K562 treated with DMSO at 1 percent for 12 hours (cell line): ENCODE measurements around the gene FRMD8. TPM values are rescaled to one million over a fixed set of nuclear protein-coding genes. Genes with fewer than 3 reads are reported as not detected.

ENCODE experiments used
- total RNA-seq: library from RNA; unstranded; fragments of 300-600 nt; gene quantifications from 2 replicates; pipeline ENCODE4 v1.2.3, GENCODE V29; 2022; ENCODE audit not compliant: insufficient read depth

The FRMD8 gene, protein sequence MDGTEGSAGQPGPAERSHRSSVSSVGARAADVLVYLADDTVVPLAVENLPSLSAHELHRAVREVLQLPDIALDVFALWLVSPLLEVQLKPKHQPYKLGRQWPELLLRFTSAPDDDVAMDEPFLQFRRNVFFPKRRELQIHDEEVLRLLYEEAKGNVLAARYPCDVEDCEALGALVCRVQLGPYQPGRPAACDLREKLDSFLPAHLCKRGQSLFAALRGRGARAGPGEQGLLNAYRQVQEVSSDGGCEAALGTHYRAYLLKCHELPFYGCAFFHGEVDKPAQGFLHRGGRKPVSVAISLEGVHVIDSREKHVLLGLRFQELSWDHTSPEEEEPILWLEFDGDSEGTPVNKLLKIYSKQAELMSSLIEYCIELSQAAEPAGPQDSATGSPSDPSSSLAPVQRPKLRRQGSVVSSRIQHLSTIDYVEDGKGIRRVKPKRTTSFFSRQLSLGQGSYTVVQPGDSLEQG
- total RNA-seq: 35.7 and 51.6 TPM in 2 replicates

DNA sequence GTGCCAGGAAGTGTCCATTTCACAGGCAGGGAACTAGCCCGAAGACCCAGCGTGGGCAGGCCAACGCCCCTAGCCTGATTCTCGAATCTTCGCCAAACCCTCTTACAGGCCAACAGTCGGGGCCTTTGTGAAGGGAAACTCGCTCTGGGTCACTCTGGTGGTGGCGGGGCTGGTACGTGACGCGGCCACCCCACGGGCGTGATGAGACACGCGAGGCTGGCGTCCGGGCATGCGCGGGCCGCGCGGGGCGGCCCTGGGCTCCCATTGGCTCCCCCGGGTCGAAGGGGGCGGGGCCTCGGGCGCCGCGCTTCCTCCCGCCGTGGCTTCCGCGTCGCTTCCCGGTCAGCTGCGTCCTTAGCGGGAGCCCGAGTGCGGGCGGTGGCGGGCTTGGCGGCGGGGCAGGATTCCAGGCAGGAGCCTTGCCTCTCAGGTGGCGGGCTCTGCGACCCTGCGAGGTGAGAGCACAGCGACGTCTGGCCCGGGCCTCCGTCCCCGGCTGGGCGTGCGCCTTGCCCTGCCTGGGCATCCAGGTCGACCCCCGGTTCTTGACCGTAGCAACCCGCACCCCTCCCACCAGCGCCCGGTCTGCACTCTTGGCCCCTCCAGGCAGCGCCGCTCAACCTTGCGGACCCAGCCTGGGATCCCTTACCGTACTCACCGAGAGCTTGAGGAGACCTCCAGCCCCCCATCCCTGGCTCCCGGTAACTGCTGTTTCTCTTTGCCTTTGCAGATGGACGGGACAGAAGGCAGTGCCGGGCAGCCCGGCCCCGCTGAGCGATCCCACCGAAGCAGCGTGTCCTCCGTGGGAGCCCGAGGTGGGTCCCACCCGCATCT is at the start of gene FRMD8:
TSS of gene FRMD8 (plus strand) at position 331 of the 834 bp plus-strand sequence. CDS start at position 731, 400 bp downstream.

DNA sequence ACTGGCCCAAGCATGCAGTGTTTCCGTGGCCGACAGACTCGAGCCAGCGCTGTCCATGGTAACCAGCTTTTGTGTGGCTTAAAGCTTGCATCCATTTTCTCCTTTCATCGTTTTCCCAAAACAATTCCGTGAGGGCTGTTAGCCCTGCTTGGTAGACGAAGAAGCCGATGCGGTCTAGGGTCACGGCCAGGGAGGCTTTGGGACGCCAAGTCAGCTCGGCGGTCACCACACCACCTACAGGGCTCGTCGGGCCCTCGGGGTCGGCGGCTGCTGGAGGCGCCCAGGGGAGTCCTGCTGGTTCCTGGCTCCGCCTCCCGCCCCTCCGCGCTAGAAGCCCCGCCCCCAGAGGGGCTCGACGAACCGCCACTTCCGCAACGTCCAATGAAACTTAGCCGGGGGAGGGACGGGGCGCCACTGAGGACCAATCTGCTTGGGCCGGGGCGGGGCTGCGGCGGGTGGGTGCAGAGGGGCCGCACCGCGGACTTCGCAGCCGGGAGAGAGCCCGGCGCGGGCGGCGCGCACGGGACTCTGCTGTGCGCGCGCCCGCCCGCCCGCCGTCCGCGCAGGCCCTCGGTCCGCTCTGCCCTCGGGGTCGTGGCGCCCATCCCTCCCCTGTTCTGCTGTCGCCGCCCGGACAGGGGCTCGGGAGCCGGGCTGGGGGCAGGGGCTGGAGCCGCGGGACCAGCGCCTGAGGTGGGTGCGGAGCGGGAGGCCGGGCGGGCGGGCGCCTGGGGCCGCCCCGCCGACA is 32.0 kb upstream of the FRMD8 start, which contains the start of gene TIGD3:
TSS of gene TIGD3 (plus strand) at position 487 of the 748 bp plus-strand sequence. CDS start 1,058 bp downstream, outside the sequence.

DNA sequence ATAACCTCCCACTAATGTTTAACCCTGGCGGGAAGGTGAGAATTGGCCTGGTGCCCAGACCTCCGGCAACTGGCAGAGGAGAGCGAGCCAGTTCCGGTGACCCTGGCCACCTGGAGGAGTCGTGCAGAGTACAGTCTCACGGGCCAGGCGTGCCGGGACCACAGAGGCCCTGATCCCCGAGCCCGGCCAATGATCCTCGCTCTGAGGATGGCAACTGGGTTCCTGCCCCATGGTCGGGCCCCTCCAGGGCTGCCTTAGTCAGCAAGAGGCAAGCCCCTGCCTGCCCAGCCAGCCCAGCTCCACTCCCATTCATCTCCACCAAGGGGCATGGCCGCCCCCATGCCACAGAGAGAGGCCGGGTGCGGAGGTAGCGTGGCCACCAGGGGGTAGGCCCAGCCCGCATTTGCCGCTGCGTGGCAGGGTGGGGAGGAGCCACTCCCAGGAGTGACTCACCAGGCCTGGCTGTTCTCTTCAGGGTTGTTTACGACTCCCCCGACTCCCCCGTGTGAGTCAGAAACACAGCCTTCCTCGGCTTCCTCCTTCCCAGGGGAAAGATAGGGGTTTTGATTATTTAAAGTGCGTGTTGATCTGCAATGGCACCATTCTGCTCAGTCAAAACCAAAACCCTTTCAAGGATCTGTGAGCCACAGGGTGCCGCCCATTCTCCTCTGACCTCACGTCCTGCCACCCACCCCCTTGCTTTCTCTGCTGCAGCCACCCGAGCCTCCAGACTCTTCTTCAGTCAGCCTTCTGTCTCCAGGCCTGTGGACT is 4.2 kb upstream of the FRMD8 start, which contains the start of gene SLC25A45:
TSS of gene SLC25A45 (minus strand) at position 614 of the 771 bp plus-strand sequence. CDS start 695 bp downstream, outside the sequence.

DNA sequence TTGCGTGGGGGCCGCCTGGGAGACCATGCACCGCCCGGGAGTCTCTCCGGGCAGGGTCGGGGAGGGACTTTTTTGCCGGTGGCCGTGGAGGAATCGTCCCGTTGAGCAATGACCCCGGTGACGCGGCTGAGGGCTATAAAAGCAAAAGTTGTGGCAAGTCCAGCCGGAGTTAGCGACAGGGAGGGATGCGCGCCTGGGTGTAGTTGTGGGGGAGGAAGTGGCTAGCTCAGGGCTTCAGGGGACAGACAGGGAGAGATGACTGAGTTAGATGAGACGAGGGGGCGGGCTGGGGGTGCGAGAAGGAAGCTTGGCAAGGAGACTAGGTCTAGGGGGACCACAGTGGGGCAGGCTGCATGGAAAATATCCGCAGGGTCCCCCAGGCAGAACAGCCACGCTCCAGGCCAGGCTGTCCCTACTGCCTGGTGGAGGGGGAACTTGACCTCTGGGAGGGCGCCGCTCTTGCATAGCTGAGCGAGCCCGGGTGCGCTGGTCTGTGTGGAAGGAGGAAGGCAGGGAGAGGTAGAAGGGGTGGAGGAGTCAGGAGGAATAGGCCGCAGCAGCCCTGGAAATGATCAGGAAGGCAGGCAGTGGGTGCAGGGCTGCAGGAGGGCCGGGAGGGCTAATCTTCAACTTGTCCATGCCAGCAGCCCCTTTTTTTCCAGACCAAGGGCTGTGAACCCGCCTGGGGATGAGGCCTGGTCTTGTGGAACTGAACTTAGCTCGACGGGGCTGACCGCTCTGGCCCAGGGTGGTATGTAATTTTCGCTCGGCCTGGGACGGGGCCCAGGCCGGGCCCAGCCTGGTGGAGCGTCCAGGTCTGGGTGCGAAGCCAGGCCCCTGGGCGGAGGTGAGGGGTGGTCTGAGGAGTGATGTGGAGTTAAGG is 36.4 kb downstream of the FRMD8 start, which contains the start of gene NEAT1:
TSS of gene NEAT1 (plus strand) at position 166 of the 883 bp plus-strand sequence.

Other genes with a start within 250 kb of the FRMD8 start
- gene SPDYC, start 216.4 kb upstream of the FRMD8 start, total RNA-seq: 15.3 and 19.5 TPM in 2 replicates
- gene CAPN1, start 204.7 kb upstream of the FRMD8 start, total RNA-seq: 157 and 166 TPM in 2 replicates
- gene POLA2, start 124.7 kb upstream of the FRMD8 start, total RNA-seq: 24.4 and 36.9 TPM in 2 replicates
- 1.0 and 6.6 TPM in 2 replicates for gene CDC42EP2, start 71.8 kb upstream of the FRMD8 start, total RNA-seq
- gene DPF2, start 52.8 kb upstream of the FRMD8 start, total RNA-seq: 41.9 and 70.0 TPM in 2 replicates
- 6.5 and 7.1 TPM in 2 replicates for gene TIGD3, start 31.9 kb upstream of the FRMD8 start, total RNA-seq
- 0.65 and 1.1 TPM in 2 replicates for gene SLC25A45, start 4.0 kb upstream of the FRMD8 start, total RNA-seq
- gene NEAT1, start 36.2 kb downstream of the FRMD8 start, total RNA-seq: 9.8 and 52.5 TPM in 2 replicates
- gene MALAT1, start 112.4 kb downstream of the FRMD8 start, total RNA-seq: 148 and 227 TPM in 2 replicates
- 110 and 115 TPM in 2 replicates for gene SCYL1, start 138.4 kb downstream of the FRMD8 start, total RNA-seq
- 34.0 and 34.5 TPM in 2 replicates for gene LTBP3, start 171.7 kb downstream of the FRMD8 start, total RNA-seq
- gene ZNRD2, start 183.8 kb downstream of the FRMD8 start, total RNA-seq: 42.5 and 54.0 TPM in 2 replicates
- gene FAM89B, start 185.9 kb downstream of the FRMD8 start, total RNA-seq: 94.7 and 125 TPM in 2 replicates
- gene EHBP1L1, start 189.4 kb downstream of the FRMD8 start, total RNA-seq: 47.2 and 71.8 TPM in 2 replicates
- gene KCNK7, start 209.2 kb downstream of the FRMD8 start, total RNA-seq: not detected in 2 replicates
- 58.8 and 67.8 TPM in 2 replicates for gene MAP3K11, start 227.6 kb downstream of the FRMD8 start, total RNA-seq
- gene PCNX3, start 229.1 kb downstream of the FRMD8 start, total RNA-seq: 29.9 and 49.8 TPM in 2 replicates